GM10248 (cell line): ENCODE data around the gene CFAP97.

ENCODE experiments used
- CTCF ChIA-PET: fragments of 300-600 bp; sonication (Branson Sonifier 250); formaldehyde crosslinking; extraction: SDS; loops from one replicate; lab custom pipeline; 2021; ENCODE audit warnings: antibody characterized with exemption; lab: Yijun Ruan, JAX
- POLR2A ChIA-PET: fragments of 350-650 bp; sonication (Branson Sonifier 250); formaldehyde crosslinking; extraction: SDS; loops from one replicate; lab custom pipeline; 2020; ENCODE audit warnings: antibody characterized with exemption; lab: Yijun Ruan, JAX
- DNase-seq: peaks from one replicate; pipeline ENCODE4 v3.0.0; 2012; ENCODE audit errors: extremely low spot score
- CTCF ChIP-seq: IDR thresholded peaks from 2 replicates; pipeline ENCODE4 v1.5.1; 2012; ENCODE audit warnings: mild to moderate bottlenecking, low read depth; ENCODE audit errors: extremely low read depth, missing control alignments, control extremely low read depth

CFAP97 gene

GRCh38 chr4:185219551-185220344 is 15.9 kb upstream of the CFAP97 start:
- CTCF ChIA-PET, result interaction anchor here (0.9 to 1.4 kb wide), 2 partner anchors 13 to 36 kb away, joined by 3 to 4 read pairs; no protein-coding TSS in a partner anchor
- TF ChIP-seq CTCF, result no peak
- POLR2A ChIA-PET, result interaction anchor here (0.6 to 0.8 kb wide), 4 partner anchors 28 to 357 kb away, joined by 3 to 5 read pairs (median 4); no protein-coding TSS in a partner anchor
- DNase-seq, result peak; percentile 50

GRCh38 chr4:185218312-185218711 is 14.5 kb upstream of the CFAP97 start:
- ChIA-PET POLR2A (no interaction called here), CTCF (interaction anchor here (0.9 kb wide), 1 partner anchor 180 kb away, joined by 3 read pairs; no protein-coding TSS in a partner anchor)
- TF ChIP-seq CTCF, result no peak
- DNase-seq, result no peak

- no peak for DNase-seq
- ChIA-PET CTCF (interaction anchor here (1.7 kb wide), 1 partner anchor 9 kb away, joined by 5 read pairs; no protein-coding TSS in a partner anchor), POLR2A (interaction anchor here (0.7 kb wide), 1 partner anchor 383 kb away, joined by 3 read pairs; no protein-coding TSS in a partner anchor)
- no peak for TF ChIP-seq CTCF
Measured at GRCh38 chr4:185217408-185217975, 13.7 kb upstream of the CFAP97 start.

- CTCF ChIA-PET, result interaction anchor here (1.5 kb wide), 2 partner anchors 31 to 470 kb away, joined by 3 read pairs; no protein-coding TSS in a partner anchor
- DNase-seq, result no peak
- POLR2A ChIA-PET, result no interaction called here
- no peak for TF ChIP-seq CTCF
Measured at GRCh38 chr4:185215261-185215660, 11.5 kb upstream of the CFAP97 start.

GRCh38 chr4:185213877-185214276 is 10.1 kb upstream of the CFAP97 start:
- DNase-seq, result peak; percentile 75
- TF ChIP-seq CTCF, result no peak
- CTCF ChIA-PET, result interaction anchor here (0.9 kb wide), 1 partner anchor 12 kb away, joined by 3 read pairs; no protein-coding TSS in a partner anchor
- POLR2A ChIA-PET, result no interaction called here

- POLR2A ChIA-PET, result interaction anchor here (0.9 kb wide), 1 partner anchor 259 kb away, joined by 3 read pairs; the partner anchor contains the start of gene CCDC110
- DNase-seq, result no peak
- no peak for TF ChIP-seq CTCF
- CTCF ChIA-PET, result interaction anchor here (0.8 to 1.6 kb wide), 3 partner anchors 20 to 83 kb away, joined by 3 to 4 read pairs (median 3); no protein-coding TSS in a partner anchor
Measured at GRCh38 chr4:185212581-185212980, 8.8 kb upstream of the CFAP97 start.
